OCI-LY3 (cell line): Measurements from ENCODE around the gene SPATS2.

Source experiments
- CTCF ChIP-seq: fragments of 200-600, 300-600 bp; sonication (generic); IDR thresholded peaks from 2 replicates; pipeline ENCODE4 v1.5.1; 2014; ENCODE audit warnings: antibody characterized with exemption, low read length, low read depth
- EZH2phosphoT487 ChIP-seq: fragments of 200-600 bp; shearing (Covaris generic); IDR thresholded peaks from 2 replicates; pipeline ENCODE4 v1.6.1; 2018; ENCODE audit warnings: antibody characterized with exemption, mixed run types, low read depth

DNA sequence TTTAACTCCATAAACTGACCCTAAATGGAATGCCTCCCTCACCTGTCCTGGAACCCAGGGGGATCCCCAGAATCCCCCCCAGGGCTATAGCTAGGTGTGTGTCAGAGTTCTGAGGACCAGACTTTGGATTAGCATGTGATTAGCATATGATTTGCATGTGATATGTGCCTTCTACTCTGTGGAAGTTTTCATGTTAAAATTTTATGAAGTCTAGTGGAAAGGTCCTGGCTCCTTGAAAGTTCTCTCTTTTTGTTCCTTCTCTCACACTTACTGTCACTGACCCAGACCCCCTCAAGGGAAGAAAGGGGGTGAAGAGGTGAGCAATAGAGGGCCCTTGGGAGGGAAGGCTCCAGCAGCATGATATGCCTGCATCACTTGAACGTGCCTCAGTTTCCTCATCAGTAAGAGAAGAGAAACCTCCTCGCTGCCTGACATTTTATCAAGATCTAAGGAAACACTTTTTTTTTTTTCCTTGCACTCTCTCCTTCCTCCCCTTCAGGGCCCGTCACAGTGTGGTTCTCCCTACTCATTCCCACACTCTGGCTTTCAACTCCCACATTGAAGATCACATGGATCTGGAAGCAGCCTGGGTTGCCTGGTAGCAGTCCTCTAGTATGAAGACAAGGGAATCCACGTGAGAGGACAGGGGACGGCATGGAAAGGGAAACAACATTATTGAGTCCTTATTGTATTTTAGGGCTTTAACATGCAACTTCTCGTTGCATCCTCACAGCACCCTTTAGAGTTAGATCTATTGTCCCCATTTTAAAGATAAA lies 27.0 kb upstream of the SPATS2 start:
- TF ChIP-seq CTCF, result no peak
- TF ChIP-seq EZH2phosphoT487, result no peak
